Lower leg skin (tissue), 3 donors: ENCODE results near the gene GIN1.

ENCODE experiments used
- POLR2A ChIP-seq, 2 donors: fragments of 450-650 bp; IDR thresholded peaks; one replicate each; pipeline ENCODE4 v1.6.1; 2016 to 2017; ENCODE audit warnings: antibody characterized with exemption in 2 of 2, mild to moderate bottlenecking in 1 of 2, moderate library complexity in 1 of 2
- TF ChIP-seq, protein P1 (sequence below), 3 donors: fragments of 450-650 bp; IDR thresholded peaks; one replicate each; pipeline ENCODE4 v1.5.1; 2016; ENCODE audit warnings: antibody characterized with exemption in 3 of 3, mild to moderate bottlenecking in 3 of 3, moderate library complexity in 2 of 3

DNA sequence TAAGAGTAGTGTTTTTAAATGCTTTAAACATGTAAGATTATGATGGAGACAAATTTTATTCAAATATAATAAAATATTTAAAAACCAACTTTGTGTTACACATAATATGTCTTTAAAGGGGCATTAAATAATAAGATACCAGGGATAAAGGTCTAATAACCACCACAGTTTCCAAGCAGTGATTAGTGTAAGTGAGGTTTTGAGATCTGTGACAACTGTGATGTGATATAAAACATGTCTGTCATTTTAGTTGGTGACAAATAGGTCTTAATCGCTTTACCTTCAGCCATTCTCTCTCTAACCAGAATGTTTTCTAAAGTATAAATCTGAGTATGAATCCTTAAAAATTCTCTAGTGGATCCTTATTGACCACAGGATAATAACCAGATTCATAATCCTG lies 28.3 kb upstream of the GIN1 start:
- TF ChIP-seq, protein P1, sequence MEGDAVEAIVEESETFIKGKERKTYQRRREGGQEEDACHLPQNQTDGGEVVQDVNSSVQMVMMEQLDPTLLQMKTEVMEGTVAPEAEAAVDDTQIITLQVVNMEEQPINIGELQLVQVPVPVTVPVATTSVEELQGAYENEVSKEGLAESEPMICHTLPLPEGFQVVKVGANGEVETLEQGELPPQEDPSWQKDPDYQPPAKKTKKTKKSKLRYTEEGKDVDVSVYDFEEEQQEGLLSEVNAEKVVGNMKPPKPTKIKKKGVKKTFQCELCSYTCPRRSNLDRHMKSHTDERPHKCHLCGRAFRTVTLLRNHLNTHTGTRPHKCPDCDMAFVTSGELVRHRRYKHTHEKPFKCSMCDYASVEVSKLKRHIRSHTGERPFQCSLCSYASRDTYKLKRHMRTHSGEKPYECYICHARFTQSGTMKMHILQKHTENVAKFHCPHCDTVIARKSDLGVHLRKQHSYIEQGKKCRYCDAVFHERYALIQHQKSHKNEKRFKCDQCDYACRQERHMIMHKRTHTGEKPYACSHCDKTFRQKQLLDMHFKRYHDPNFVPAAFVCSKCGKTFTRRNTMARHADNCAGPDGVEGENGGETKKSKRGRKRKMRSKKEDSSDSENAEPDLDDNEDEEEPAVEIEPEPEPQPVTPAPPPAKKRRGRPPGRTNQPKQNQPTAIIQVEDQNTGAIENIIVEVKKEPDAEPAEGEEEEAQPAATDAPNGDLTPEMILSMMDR (IDR thresholded peaks at IDR 0.05), result no peak
- TF ChIP-seq POLR2A (IDR thresholded peaks at IDR 0.05), result no peak
